Fibroblast of upper back skin (primary cell): ENCODE measurements around the gene GNGT1.

Experiments
- DNase-seq: peaks from one replicate; pipeline ENCODE4 v3.0.0-alpha.2; 2013

Gene GNGT1

GRCh38 chr7:93943816-93944540 is 37.6 kb downstream of the GNGT1 start:
- DNase-seq: no peak

DNA sequence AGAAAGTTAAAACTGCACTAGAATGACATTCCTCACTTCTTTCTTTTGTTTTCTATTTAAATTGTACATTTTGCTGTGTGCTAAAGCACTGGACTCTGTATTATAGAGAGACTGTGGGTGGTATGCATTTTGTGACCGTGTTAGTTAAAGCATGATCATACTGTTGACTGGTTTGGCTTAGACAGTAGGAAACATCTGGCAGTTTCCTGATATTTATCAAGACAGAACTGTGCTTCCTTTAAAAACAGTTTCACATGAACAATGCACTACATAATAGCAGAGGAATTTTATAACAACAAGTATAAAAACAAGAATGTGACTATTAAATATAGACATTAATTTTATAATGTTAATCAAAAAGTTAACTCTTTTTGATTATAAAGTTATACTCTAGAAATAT is 38.3 kb downstream of the GNGT1 start:
- no peak for DNase-seq

DNA sequence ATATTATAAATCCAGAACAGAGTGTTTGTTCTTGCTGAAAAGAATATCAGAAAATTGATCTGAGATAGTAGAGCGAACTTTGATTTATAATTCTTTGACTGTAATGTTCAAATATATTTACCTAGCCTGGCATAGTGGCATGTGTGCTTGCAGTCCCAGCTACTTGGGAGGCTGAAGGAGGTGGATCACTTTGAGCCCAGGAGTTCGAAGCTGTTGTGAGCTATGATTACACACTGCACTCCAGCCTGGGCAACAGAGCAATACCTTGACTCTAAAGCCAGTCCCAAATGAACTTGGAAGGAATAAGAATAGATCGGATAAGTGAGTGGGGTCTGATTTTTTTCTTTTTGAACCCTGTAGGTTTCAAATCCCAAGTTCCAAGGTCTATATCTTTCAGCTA is 38.7 kb downstream of the GNGT1 start:
- DNase-seq: no peak

DNA sequence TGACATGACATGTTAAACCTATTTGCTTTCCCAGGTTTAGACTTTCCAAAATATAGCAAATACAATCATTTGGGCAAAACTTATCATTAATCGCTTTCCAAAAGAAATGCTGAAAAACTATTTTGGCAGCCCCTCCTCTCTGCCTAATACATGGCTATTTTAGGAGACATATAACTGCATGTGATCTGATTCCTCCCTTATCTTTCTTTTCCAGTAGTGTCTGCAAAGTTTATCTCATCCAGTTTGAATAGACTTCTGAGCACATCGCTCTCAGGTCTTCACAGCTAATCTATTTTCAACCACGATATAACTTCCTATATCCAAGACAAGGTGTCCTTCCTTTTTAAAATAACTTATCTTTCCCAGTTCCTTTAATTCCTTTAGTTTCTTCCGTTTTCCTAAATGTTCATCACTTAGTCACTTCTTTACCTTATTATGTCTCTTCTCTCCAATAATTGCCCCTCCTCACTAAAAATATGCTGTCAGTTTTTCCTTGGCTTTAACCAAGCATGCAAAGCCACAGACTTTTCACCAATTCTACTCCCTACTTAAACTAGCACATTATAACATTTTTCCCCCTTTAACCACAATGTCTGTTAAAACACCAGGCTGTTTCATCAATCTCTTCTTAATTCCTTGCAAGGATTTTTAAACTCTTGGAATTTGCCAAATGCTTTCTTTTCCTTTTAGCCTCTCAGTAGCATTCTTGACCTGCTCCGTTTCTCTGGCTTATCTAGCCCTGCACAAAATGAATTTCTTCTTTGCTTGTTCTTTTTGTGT is 39.6 kb downstream of the GNGT1 start:
- DNase-seq: peak; percentile 83

DNA sequence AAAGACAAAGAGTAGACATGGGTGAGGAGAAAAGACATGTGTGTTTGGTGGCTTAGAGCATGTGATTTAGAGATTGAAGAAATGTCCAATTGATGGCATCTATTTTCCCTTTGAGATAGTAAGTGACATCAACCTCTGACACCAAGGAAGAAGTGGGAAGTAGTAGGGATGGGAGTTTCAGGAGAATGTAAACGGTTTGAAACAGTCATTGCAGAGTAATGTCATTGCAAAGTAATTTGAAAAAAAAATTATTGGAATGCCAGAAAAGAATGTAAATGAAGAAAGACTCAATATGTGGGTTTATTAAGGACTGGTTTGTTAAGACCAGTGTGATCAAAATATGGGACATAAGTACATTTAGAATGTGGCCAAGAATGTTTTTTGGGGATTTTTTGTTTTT is 41.7 kb downstream of the GNGT1 start:
- DNase-seq: peak; percentile 78

DNA sequence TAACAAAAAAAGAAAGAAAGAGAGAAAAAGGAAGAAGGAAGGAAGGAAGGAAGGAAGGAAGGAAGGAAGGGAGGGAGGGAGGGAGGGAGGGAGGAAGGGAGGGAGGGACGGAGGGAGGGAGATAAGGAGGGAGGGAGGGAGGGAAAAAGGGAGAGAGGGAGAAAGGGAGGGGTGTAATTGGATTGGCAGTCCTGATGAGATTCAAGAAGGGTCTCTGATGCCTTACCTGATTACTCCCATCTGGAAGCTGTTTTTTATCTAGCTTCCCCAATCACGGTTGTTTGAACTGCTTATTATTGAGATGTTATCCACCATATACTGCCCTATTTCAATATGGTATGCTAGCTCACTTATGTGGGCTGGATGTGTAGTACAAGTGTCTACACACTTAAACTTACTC is 42.5 kb downstream of the GNGT1 start:
- DNase-seq: no peak

GRCh38 chr7:93949423-93949822 is 43.1 kb downstream of the GNGT1 start:
- peak; percentile 86 for DNase-seq

- no peak for DNase-seq
Observed at GRCh38 chr7:93955304-93955703, 48.9 kb downstream of the GNGT1 start.

GRCh38 chr7:93957767-93958166 is 51.4 kb downstream of the GNGT1 start:
- DNase-seq: no peak

DNA sequence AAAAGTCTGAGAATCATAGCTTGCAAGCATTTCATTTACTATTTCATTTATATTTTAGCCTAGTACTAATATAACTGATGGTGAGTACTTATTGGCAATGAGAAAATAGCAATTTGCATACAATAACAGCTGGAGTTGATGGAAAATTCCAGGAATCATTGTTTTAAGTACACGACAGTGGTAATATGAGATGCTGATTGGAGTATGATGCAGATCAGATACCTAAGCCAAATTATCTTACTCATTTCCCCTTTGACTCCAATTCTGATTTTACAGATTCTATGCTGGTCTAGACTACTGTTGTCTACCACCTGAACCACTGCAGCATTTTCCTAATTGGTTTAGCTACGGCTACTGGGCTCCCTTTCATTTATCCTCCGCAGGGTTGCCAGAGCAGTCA is 51.8 kb downstream of the GNGT1 start:
- peak; percentile 44 for DNase-seq

DNA sequence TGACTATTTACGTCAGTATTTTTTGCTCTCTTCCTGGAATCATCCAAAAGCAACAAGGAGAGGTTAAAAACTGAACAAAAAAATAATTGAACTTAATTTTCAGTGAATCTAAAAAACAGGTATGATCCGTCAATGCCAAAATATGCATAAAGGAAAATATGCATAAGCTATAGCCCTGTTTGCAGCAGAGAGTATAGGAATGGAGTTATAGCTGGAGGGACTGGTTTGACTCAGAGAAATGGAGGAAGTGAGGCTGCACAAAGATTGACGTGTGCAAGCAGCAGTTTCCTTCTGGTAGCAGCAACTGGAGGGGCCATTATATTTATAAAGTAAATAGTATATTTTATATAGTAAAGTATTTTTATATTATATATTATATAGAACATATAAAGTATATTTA is 52.3 kb downstream of the GNGT1 start:
- DNase-seq: no peak
